GM19452 (cell line): ENCODE results near the gene SPARCL1.

Experiments
- ATAC-seq: cut with Tn5 transposase; IDR thresholded peaks from one replicate; pipeline ENCODE4 v1.9.1; 2021; ENCODE audit not compliant: unreplicated experiment

The SPARCL1 gene

DNA sequence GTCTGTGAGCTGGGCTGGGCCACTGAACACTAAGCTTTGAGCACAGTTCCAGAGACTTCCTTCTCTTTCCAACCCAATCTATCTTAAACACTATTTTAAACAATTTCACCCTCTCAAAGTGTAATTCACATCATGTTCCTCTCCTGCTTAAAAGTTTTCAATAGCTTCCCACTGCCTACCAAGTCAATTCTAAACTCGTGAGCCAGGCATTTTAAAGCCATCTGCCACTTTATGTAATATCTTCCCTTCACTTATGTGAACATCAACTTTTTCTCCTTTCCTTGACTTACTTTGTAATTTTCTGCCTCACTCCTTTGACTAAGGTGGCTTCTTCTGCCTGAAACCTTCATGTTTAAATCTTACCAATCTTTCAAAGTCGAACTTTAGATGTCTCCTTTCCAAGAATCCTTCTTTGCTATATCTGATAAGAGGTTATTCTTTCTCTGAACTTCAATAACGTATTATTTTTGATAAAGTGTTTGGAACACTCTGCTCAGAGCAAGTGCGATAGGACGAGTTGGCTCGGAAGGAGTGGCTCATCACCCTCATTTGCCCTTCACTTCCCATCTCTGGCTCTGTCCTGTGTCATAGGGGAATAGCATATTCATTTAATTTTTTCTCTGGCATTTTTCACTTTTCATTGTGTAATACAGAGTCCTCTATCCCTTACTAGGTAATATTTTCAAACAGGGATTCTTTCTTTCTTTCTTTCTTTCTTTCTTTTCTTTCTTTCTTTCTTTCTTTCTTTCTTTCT lies 13.0 kb upstream of the SPARCL1 start:
- ATAC-seq: no peak

DNA sequence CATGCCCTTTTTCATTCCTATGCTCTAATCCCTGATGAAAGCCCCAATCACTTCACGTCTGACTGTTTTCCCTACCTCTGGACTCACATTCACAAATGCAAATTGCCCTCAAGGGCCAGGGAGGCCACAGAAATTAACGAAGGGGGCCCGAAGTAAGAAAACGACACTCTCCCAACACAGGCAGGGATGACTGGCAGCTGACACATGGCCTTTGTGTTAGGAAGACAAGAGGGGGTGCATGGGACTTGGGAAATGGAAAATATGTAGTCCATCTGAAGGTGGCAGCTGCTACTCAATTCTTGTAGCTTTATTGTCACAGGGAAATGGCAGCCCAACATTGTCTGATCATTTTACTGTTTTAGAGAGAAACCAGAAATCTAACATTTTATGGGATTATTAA lies 12.3 kb upstream of the SPARCL1 start:
- ATAC-seq: no peak

DNA sequence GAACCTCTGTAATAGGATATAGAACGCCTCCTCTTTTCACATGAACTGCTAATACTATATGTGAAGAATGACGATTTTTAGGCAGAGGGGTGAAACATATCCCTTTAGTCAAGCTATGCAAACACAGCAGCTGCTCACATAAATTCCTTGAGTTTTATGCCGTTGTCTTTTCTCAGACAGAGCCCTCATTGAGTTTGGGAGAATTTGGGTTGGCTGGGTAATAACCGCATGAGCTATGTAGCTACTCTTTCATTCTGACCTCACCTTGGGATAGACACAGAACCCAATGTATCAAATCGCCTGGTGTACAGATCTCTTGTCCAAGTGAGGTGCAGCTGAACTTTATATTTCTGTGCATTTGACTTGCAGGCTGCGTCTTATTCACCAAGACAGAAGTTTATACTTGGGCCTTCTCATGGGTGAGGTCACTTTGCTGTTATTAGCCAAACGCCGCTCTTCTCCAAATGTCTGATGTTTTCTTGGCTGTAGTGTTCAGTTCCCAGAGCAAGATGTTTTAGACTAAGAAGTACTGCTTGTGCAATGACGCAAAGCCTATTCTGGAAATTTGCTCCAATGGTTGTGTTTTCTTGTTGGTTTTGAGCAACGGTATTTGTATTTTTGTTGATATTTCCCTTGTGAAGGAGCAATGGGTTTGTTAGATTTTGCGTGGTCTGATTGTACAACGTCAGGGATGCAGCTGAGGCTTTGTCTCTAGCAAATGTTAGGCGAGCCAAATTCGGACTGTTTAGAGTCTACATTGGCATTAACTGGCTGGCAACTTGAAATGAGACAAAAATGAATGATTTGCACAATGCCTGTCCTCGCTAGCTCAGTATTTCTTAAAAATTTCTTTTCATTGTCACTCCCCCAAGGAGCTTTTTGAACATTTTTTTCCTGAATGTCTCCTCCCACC lies 11.2 kb upstream of the SPARCL1 start:
- ATAC-seq: no peak

DNA sequence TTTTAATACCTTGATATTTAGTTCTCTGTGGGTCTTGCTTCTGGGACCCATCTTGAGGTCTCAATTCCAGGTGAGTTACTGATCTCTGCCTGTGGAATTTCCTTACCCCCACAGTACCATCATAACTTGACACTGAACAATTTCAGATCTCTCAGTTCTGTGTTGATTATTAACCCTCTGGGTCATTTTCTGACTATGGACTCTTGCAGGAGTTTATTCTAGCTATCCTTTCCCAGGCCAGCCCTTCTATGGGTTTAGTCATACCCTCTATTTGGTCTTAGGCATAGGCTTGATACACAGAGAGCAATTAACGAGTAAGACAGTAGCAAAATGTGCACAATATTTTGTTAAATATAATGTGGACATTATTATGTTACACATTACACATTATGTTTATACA lies 3.7 kb upstream of the SPARCL1 start:
- ATAC-seq: no peak

DNA sequence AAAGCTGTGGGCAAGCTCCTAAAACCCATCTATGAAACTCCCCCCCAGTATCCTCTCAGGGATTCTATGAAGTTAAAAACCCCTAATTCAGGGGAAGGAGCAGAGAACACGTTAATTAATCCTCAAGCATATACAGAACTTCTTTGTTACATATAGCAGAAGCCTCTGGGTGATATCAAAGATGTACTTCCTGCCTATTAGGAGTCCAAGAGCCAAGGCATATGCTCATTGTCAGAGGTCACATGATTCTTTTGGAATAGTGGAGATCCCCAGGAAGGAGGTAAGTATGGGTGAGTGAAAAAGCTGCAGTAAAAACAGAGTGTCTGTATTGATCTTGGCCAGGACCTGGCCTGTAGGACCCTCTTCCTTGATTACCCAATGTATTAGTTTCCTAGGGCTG lies 2.9 kb upstream of the SPARCL1 start:
- ATAC-seq: no peak

DNA sequence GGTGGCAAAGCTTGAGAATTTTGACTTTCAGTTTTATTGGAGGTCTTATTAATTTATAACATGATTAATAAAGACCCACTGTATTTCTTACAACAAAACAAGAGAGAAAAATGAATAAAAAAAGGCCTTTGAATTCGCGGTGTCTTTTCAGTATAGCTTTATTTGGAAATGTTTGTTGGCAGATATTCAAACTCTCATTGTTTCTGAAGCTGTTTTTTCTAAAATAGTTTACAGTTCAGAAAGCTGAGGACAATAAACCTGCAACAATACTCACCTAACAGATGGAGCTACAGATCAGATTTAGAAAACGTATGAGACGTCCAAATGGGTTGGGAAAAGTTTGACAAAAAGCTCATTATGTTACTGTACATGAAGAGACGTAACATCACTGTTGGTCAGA lies 2.4 kb upstream of the SPARCL1 start:
- ATAC-seq: no peak

DNA sequence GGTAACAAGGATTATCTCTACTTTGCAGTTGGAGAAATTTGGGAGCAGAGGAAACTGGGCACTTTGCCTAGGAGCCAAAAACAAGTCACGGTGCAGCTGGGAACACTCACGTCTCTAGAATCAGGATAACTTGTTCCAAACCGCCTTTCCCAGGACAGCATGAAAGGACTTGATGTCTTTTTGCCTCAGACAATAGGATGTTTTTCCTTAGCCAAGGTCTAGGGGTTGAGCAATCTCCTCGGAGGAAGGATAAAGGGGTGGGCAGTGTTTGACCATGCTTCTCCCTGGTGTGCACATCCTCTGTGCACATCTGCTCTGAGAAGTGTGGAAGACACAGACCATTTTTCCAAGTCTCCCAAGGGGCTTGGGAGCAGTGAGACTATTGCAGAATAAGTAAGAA lies 1.7 kb upstream of the SPARCL1 start:
- ATAC-seq: no peak

DNA sequence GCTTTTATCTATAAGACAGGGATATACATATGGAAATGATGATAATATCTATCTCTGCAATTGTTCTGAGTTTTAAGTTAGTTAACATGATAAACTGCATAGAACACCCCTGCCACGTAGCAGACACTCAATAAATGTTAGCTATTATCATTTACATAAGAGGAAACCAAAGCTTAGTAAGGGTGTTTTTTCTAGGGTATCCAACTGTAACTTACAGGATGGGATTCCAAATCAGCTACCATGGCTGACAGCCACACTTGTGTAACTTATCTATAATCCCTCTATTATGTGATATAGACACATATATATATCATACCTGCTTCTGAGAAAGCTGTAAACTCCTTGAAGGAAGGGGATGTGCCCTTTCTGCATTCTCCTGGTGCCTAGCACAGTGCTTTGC lies 1.1 kb upstream of the SPARCL1 start:
- ATAC-seq: no peak

DNA sequence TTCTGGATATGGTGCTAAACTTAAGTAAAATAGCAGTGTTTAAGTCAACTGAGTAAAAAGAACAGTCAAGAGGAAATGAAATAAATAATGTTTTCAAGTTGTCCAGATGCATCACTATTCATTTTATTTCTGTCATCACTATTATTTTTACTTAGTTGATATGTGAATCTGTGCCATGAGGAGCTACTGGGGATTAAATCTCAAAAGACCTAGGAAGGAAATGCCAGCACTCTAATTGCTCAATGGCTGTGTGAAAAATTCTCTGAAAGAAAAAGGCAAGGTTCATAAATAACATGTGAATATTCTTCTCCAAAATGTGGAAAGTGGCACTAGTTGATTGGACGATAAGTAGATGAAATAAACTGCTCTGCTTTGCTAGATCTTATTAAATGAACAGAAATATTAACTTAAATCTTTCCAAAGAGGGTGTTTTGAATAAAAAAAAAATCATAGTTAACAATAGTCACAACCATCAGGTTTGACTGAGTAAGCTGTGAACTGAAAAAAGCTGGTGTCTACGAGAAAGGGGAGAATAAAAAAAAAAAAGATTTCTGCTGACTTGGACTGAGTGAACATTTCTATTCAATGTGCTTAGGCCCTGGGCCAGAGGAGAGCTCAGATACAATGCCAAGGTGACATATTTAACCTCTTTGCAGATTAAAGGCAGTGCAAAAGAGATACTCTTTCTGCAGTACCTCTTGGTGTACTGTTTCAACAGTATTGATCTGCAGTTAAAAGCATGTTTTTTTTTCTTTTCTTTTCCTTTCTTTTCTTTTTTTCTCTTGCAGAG lies 1.6 kb downstream of the SPARCL1 start:
- ATAC-seq: no peak

DNA sequence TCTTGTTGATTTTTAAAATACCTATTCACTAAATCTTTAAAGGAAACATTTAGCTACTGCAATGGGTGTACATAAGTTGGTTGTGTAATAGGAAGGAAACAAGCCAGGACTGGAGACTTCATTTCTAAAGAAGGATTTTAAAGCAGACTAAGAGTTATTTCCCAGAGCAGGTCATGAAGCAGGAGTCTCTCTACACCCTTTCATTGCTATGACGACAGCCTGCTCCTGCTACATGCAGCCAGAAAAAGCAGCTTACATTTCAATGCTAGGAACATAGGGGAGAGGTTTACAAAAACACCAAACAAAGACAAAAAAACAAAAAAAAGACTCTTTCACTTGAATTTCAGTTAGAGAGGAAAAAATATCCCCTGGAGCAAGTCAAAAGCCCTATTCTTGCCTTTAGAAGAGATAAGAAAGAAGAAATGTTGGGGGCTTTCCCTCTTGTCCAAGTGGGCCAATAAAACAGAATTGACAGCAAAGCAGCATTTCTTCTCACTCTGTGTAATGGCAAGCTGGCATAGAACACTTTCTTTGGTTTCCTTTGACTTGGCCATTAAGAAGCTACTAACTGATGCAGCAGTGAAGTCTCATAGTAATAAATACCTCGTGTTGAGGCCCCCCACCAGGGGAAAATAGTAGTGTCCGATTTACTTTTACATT lies 3.4 kb downstream of the SPARCL1 start:
- no peak for ATAC-seq

DNA sequence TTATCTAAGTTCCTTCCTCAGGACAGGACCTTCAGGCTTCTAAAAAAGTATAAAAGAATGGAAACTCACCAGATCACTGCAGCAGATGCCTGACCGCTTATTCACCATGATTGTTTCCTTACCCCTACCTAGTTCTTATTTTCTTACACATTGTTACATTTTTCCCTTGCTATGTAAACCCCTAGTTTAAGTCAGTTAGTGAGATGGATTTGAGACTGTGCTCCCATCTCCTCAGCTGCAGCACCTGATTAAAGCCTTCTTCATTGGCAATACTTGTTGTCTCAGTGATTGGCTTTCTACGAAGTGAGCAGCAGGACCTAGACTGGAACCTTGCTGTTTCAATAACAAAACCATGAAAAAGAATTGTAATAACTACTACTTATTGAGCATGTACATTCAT lies 4.7 kb downstream of the SPARCL1 start:
- ATAC-seq: no peak

DNA sequence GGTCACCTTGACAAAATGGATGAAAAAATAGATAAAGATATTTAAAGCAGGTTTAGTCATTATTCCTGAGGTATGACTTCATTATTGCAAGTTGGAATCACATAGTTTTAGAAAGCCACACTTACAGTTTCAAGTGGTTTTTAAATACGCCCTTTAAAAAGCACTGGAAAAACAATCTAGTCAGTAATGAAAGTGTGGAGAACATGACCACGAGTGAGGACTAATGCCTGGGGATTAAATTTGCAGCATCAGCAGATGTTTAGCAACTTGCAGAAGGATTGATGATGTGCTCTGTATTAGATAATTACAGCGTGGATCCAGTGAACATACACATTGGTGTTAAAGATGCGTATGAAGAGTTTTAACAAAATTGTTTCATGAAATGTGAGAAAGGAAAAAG lies 5.9 kb downstream of the SPARCL1 start:
- no peak for ATAC-seq

DNA sequence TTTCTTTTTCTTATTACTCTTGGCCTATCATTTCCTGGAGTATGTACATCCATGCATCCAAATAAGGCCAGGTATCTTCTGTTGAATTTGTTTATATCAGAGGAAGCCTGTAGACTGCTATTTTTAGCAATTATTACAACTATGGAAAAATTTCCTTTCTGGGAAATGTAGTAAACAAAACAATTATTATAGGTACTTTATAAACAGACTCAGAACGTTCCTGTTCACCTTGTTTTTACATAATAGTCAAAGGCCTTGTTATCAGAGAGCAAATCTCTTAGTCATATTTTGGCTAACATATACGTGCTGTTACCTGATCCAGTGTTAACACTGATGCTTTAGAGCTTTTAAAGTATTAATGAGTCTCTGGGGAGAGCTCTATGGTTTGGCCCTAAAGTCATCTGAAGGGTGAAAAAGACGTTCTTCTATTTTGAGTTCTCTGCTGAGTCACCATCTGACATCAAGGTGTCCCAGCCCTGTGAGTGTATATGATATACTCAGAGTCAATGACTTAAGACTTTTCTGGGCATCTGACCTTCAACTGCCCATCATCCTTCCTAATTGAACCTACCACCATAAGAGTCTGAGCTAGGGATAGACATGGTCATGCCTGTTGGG lies 7.3 kb downstream of the SPARCL1 start:
- no peak for ATAC-seq

DNA sequence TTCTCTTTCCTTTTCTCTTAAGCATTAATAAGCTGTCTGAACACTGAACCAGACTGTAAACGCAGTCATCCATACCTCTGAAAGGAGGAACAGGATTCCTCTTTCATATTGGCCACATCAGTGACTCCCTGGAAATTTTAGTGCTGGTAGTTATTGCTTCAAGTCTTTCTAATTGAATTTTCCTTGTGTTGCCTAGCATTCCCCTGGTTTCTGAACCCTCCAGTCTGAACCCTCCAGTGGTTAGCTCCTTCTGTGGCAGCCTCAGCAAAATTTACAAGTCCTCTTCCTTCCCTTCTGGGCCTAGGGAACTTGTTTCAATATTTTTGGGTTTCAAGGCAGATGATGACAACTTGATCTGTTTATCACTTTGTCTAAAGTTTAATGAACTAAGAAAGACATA lies 7.9 kb downstream of the SPARCL1 start:
- ATAC-seq: no peak

DNA sequence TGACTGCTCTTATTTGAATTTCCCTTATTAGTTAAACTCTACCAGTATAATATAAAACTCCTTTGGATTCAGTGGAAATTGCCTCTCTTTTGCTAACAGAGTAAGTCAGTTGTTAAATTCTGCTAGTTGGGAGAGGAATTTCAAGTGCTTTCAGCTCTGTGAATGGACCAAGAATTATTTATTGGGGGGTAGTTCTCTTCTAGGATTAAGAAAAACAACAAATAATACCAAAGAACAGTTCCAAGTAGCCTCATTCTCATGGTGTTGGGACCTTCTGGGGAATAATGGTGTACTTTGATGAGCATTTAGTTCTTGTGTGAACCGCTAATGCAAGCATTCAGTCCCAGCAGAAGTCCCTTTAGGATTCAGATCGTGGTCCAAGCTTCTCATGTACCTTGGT lies 11.6 kb downstream of the SPARCL1 start:
- ATAC-seq: no peak

DNA sequence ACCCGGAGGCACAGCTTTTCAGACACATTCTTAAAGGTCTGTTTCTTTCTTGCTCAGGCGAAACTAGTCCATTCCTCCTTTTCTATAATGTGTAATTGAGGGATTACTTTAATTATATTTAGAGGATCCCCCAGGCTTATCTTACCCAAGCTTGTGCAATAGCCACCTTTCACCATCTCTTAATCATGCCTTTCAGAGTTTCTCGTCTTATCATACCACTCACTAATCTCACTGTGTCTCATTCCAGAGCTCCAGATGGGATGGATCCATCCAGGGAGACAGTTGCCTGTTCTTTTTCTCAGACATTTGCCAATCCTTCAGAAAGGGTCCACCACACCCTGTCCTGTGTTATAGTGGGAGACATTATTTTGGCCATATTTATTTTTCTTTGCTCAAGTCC lies 12.5 kb downstream of the SPARCL1 start:
- ATAC-seq: no peak

DNA sequence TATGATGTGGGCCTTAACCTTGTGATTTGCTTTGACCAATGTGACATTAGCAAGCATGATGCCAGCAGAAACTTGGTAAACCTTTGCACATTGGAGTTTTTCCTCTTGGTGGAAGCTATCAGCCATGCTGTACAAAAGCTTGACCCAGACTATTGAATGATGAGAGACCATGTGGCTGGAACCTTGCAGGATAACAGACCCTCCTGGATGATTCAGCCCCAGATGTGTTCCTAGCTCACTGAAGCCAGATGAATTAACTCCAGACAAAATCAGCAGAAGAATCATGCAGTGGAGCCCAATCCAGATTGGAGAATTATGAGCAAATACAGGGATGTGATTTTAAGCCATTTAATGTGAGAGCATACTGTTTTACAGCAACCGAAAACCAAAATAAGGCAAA lies 16.8 kb downstream of the SPARCL1 start:
- no peak for ATAC-seq

DNA sequence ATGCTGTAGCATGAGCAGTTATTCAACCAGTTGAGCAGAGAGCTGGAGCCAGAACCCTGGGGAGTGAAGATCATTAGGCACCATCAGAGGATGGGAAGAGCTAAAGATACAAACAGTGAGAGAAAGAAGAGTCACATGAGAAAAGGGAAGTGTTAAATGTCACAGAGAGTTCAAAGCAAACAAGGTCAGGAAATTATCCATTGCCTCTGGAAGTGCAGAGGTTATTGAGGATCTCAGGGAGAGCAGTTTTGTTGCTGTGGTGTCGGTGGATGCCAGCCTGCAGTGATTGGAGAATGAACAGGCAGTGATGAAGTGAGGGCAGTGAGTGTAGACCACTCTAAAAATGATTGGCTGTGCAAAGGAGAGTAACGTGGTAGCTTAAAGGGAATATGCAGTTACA lies 17.7 kb downstream of the SPARCL1 start:
- no peak for ATAC-seq

DNA sequence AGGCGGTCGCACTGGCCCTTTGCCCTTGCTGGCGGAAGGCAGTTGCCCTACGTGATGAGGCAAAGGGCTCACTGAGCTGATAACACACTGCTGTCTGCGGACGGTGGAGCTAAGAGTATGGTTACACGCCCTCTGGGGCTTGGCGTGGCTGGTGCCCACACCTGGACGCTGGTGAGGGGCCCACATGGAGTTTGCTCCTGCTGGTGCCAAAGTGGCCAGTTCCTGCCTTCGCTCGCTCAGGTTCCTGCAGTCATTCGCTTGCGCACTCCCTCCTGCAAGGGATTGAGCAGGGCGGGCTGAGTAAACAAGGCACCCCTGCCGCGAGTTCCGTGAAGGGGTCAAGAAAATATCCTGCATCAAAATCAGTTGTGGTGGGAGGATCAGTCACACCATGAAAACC lies 18.4 kb downstream of the SPARCL1 start:
- ATAC-seq: no peak

DNA sequence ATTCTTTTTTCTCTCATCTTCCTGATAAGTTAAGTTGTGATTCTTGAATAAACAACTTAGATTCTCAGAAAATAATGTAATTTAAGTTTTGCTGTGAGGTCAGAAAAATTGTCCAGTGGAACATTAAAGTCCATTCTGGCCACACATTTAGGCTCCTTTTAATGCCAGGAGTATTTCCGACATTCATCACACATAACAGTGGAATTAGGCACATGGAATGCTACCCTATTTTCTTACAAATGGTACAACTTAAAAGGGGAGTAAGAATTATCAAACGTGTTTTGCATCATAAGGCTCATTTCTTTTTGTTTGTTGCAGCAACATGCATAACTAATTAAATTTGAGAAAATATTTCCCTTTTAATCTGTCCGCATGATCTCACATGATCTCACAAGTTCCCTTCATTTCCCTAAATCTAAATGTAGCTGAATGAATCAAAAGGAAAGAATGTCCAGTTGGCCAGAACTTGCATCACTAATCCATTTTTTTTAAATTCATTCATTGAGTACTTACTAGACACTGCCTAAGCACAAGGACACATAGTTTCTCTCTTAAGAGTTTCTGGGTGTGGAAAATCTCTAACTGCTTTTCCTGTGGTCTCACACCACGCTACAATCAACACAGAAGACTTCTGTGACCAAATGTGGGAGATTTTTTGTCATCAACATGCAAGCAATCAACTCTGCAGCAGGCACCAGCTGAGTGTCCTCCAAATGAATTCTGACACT lies 22.0 kb downstream of the SPARCL1 start:
- no peak for ATAC-seq
